Measurements from ENCODE around the gene EPHA8. TPM values are rescaled to one million over a fixed set of nuclear protein-coding genes. Genes with fewer than 3 reads are reported as not detected.
A peak's percentile ranks its signal among the peaks of the same experiment; 100 is the strongest.

EPHA8 gene
- total RNA-seq, result 2.0 TPM

DNA sequence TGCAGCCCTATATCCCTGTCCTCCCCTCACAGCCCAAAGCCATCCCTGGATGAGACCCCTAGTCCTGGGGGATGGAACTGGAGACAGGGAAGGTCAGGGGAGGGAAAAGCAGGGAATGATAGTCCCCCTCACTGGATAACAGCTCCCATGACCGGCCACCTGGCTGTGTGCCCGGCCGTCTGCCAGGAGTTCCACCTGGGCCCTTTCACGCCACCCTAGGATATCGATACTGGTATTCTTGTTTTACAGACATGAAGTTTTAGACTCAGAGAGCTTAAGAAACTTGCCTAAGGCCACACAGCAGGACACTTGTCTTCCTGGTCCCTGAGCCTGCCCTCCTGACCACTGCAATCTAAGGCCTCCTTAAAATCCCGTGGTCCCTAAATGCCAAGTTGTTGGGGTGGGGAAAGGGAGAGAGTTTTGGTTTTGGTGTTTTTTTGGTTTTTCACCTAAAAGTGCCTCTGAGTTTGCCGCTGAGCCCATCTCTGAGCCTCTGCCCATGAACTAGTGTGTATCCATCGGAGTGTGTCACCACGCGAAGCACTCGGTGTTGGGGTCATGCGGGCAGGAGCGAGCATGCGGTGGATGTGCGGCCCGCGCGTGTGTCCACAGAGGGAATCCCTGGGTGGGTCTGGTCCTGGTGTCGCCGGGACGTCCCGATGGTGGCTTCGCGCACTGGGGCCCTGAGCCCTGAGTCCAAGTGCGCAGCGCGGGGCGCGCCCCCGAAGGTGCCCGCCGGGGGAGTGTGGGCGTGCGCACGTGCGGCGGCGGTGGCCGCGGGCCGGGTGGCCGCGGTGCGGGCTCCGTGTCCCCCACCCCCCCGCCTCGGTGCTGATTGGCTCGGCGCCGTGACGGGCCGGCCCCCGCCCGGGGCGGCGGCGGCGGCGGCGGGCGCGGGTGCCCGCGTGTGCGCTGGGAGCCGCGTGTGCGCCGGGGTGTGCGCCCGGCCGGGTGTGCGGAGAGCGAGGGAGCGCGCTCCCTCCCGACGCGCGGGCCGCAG, at the start of gene EPHA8:
EPHA8 (plus strand) TSS at position 906 of the 1,000 bp plus-strand sequence. CDS start 147 bp downstream, outside the sequence.
- FAIRE-seq (no peak), DNase-seq (ENCODE audit: low spot score in 2 of 2) (peak; percentile 47 to 75)

DNA sequence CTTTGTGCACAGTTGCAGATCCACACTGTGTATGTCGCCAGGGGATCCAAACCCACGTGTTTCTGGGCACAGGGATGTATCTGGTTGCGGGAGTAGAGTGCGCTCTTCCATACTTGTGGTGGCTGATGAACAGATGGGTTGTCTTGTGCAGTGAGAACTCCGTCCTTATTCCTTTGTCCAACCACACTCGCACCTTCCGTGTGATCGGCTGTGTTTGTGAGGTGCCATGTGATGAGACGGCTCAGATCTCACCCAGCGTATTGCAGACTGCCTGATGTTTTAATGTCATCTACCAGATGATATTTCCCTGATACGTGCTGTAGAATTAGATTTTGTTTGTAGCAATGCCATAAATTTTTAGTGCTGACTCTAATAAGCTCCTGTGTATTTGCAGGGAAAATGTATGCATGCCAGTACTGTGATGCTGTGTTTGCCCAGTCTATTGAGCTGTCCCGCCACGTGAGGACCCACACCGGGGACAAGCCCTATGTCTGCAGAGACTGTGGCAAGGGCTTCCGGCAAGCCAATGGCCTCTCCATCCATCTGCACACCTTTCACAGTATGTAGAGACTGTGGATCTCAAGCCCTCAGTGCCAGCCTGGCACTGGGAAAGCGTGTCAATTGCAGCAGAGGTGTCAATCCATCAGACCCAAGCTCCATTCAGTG, 46.2 kb upstream of the EPHA8 start:
- DNase-seq (ENCODE audit: low spot score in 2 of 2) (no peak), FAIRE-seq (no peak)

DNA sequence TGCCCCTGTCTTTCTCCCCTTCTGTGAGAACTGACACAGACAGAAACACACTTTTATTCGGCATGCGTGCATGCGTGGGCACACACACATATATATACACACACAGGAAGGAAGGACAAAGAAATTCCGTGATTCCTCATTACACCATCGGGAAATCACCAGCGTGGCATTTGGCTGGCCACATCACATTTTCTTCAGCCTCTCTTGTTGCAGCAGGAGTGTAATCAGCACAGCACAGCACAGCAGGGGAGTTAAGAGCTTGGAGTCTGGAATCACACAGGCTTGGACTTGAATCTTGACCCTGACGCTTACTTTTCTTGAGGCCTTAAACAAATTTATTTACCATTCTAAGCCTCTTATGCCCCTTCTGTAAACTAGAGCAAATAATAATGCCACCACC, 45.3 kb upstream of the EPHA8 start:
- FAIRE-seq, result no peak

DNA sequence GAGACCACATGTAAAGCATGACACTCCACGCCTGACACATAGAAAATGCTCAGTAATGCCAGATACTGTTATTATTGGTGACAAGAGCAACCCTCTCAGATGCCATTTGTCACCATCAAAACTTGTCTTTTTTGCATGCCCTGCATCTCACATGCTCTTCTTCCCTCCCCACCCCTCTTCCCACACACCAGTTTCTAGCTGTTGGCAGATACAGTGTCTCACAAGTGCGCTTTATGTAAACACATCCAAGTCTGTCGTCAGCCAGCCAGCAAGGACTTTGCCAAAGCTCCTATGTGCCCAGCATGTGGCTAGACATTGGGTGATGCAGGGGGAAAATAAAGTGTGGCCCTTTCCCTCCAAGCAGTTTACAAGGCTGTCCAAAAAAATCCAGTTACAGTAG, 44.9 kb upstream of the EPHA8 start:
- DNase-seq (ENCODE audit: low spot score in 2 of 2), result no peak
- FAIRE-seq, result no peak

More for the DNA sequence above, 45.3 kb upstream of the EPHA8 start:
- DNase-seq (ENCODE audit: low spot score in 2 of 2), result no peak

DNA sequence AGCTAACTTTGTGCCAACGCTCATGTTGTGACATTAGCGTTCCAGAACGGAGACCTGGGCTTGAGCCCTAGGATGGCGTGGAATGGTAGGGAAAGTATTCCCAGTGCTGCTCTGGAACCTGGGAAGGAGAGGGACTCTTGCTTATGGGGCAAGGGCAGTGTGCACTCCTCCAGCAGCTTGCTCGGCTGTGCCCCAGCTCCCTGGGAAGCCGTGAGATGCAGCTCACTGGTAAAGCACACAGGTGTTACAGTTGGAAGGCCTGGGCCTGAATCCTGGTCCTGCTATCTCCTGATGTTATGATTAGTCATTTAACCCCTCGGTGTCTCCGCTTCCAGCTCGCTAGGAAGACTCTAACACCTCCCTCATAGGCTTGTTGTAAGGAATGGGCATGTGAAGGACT, 42.4 kb upstream of the EPHA8 start:
- no peak for FAIRE-seq
- no peak for DNase-seq (ENCODE audit: low spot score in 2 of 2)

DNA sequence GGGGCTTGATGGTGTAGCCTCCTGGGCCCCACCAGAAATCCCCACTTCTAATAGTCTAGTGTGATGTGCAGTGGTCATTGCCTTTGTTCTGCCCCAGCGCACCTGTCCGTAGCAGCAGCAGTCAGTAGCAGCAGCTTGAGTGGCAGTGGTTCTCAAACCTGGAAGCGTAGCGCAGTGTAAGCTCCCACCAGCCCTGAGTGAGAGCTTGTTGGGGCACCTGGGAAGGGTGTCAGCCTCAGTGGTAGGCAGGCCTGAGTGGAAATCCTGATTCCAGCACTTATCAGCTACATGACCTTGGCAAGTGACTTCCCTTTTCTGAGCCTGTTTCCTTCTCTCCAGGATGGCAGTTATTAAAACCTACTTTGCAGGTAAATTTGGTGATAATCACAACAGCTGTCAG, 41.6 kb upstream of the EPHA8 start:
- no peak for DNase-seq (ENCODE audit: low spot score in 2 of 2)
- no peak for FAIRE-seq

DNA sequence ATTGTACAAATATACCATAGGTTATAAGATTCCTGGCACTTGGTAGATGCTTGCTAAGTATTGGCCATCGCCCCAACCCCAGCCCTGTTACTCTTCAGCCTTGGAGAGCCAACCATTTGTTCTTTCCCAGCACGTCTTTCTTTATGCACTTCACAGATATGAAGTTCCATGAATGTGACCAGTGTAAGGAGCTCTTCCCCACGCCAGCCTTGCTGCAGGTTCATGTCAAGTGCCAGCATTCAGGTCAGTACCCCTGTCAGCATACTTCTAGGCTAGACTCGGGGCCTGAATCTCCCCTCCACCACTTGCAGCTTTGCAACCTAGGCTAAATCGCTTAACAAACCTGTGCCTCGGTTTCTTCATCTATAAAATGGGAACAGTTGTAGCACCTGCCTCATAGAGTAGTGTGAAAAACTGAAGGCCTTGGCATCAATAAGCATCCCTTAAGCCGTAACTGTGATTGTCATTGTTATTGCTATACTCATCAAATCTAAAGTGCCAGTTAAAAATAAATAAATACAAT, 41.0 kb upstream of the EPHA8 start:
- DNase-seq (ENCODE audit: low spot score in 2 of 2) (no peak), FAIRE-seq (no peak)

DNA sequence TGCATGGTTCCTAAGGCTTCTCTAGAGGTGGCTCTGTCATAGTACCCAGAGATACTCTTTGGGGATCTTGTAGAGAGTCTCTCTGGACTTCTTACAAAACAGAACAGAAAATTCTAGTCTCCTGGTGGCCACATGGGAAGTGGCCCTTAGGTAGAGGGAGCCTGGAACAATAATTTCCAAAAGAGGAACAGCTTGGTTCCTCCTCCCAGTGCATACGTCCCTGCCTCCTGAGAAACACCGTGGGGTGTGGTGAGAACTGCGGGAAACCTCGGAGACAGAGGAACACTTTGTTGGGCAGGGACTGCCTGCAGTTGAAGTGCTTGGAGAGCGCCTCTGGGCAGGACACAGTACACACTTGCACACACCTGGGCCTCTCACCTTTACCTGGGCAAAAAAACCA, 38.8 kb upstream of the EPHA8 start:
- FAIRE-seq (no peak), DNase-seq (ENCODE audit: low spot score in 2 of 2) (no peak)

DNA sequence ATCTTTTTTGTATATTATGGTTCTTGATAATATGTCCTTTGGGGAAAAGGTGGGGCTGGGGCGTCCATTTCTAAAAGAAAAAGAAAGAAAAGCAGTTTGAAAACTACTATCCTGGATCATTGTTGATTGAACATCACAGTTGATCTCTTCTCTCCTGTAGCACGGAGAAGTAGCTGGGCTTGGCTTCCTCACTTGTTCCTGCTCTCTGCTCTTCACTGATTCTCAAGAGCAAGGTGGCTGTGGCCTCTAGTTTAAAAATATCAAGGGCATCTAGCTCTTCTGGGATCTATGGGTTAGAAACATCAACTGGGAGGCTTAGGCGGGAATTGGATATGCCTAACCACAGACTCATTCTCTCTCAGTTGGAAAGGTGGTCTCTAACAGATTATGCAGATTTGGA, 38.1 kb upstream of the EPHA8 start:
- FAIRE-seq (no peak), DNase-seq (ENCODE audit: low spot score in 2 of 2) (no peak)

DNA sequence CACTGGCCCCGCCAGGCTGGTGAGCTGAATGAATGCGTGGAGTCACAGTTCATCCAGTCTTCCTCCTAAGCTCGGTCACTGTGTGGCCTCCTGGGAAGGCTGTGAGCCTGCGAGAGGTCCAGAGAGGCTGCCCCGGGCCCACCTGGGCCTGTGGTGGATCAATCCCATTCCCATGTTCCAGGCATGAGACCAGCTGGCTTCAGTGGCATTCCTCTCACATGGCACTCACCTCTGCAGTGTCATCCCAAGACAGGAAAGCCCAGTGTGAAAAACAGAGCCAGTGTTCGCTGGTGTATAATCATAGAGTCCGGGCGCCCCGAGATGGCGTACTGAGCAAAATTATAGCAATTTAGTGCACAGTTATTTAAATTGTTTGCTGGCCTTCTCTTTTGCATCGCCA, 37.6 kb upstream of the EPHA8 start:
- FAIRE-seq, result no peak

DNA sequence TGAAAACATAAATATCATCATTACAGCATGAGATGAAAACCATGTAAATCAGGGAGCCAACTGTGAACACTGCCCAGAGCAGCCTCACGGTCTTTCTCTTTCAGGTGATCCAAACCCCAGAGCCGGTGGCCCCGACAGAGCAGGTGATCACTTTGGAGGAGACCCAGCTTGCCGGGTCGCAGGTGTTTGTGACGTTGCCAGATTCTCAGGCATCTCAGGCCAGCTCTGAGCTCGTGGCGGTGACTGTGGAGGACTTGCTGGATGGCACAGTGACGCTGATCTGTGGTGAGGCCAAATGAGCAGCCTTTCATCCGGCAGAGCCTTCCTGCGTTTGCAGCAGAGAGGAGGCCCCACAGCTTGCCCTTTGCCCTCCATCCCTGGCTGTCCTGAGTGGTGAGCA, 37.2 kb upstream of the EPHA8 start:
- no peak for FAIRE-seq
- no peak for DNase-seq (ENCODE audit: low spot score in 2 of 2)

More for the DNA sequence above, 37.6 kb upstream of the EPHA8 start:
- no peak for DNase-seq (ENCODE audit: low spot score in 2 of 2)

DNA sequence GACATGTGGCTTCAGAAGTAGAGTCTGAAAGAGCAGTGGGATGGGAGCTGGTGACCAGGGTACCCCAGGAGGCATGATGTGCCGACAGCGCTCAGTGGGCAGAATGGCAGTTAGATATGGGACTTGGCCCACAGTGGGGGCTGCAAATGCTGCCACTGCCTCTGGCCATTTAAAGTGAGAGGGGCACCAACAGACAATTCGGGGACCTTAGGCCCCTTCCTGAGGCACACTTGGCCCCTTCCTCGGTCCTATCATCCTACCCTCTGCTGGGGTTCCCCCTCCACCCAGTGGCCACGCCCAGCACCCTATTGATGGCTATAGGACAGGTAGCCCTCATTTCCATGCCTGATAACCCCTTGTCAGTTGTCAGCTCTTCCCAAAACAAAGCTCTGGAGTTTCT, 36.6 kb upstream of the EPHA8 start:
- DNase-seq (ENCODE audit: low spot score in 2 of 2) (no peak), FAIRE-seq (no peak)

DNA sequence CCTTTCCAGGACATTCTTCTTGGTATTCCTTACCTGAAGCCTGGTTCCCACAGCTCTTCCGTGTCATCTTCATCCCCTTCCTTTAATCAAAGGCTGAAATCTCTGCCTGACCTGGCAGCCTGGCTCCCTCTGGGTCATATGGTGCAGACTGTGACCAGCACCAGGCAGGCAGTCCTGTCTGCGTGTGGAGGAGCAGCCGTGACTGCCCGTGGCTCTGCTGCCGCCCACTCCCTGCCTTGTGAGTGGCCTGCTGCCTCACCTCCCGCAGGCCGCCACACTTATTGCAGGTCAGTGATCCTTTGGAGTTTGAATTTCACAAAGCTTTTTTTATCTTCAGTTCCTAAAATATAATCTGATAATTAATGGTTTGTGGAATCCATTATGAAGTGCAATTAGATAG, 36.2 kb upstream of the EPHA8 start:
- no peak for FAIRE-seq
- DNase-seq (ENCODE audit: low spot score in 2 of 2), result no peak

DNA sequence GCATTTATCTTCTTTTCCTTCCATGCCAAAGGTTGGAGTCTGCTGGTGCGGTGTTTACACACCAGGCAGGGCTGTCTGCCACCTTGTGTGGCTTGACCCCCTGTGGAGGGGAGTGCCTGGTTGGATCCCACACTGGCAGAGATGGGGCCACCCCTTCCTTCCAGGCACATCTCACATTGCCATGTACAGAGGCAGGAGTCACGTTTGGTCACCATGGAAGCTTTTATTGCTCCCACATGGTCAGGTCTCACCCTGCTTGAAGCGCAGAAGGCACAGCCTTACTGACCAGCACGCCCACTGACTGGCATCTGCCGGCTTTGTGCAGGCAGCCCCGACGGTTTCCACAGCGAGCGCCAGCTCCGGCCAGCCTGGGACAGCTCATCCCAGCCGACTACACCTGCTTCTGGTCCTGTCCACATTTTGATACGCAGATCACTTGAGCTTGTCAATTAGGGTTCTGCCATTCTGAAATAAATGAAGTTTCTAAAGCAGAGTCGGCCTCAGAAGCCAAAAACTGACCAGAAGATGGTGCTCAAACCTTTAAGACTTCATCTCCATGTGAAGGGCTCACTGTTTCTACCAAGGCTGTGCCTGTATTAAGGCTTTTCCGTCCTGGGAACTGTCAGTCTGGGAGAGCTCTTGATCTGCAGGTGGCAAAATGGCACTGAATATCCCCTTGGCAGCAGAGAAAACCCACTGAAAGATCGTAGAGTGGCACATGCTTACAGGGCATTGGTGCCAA, 35.6 kb upstream of the EPHA8 start:
- DNase-seq (ENCODE audit: low spot score in 2 of 2), result peak in 1 of 2 donors; percentile 36
- no peak for FAIRE-seq

DNA sequence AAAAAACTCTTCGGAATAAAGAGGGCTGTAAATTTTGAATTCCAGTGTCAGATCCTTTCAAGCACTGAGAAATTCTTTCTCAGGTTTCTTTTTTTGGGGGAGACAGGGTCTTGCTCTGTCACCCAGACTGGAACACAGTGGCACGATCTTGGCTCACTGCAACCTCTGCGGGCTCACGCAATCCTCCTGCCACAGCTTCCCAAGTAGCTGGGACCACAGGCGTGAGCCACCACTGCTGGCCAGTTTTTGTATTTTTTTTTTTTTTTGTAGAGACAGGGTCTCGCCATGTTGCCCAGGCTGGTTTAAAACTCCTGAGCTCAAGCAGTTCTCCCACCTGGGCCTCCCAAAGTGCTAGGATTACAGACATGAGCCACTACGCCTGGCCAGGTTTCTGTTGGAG, 34.8 kb upstream of the EPHA8 start:
- DNase-seq (ENCODE audit: low spot score in 2 of 2) (no peak), FAIRE-seq (no peak)

DNA sequence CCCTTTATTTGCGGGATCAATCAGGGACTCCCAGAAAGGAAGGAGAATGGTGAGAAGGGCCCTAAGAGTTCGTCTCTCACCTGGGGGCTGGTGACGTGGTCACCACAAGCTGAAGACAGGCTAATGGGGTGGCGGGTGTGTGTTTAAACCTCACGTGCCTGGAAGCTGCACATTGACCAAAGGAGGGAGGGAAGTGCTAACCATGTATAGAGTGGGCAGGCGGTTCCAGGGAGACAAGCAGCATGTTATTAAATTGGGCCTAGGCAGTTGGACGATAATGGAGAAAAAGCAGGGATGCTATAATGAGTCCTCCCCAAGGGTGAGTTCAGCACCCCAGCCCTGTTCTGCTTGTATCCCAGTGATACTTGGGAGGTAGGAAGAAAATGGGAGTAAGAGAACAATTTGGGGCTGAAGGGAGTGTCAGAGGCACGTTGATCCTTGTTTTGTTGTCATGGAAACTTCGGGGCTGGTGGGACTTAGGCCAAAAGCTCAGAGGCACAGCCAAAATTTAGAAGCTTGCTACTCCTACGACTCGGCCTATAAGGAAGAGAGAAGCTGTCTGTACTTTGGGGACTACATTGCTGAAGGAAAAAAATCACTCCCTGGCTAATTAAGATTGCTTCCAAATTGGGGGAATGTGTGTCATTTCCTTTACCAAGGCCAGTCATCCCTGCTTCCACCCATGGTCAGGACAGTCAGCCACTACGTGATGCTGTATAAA, 33.2 kb upstream of the EPHA8 start:
- no peak for FAIRE-seq
- DNase-seq (ENCODE audit: low spot score in 2 of 2), result peak in 1 of 2 donors; percentile 30

DNA sequence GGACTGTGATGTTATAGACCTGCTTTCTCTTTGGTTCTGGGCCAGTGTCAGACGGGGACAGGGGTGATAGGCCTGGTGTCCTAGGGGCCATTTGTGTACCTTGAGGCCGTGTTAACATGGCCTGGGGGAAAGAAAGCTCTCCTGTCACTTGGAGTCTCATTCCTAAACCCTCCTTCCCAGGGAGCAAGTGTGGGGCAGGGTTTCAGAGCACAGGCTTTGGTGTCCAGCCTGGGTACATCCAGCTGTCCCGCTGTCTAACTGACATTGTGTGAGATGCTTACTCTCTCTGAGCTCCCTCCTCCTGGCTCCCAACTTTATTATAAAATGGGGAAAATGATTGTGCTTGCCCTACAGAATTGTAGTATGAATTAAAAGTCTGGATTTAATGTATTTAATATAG, 32.6 kb upstream of the EPHA8 start:
- FAIRE-seq (no peak), DNase-seq (ENCODE audit: low spot score in 2 of 2) (no peak)

DNA sequence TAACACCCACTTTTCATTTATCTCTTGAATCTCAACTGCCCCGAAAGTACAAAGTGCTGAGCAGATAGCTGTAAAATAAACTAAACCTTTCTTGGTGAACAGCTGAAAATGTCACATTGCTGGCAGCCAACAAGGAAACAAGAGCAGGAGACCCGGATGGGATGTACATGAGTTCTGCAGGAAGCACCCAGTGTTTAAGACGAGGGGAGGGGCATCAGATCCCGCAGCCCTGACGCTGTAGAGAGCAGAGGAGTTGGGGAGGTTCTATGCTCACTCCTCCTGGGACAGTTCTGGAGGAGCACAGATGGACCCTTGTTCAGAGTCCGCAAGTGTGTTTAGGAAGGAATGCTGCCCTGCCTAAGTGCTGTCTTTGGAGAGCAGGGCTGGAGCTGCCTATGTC, 32.0 kb upstream of the EPHA8 start:
- FAIRE-seq (no peak), DNase-seq (ENCODE audit: low spot score in 2 of 2) (no peak)

DNA sequence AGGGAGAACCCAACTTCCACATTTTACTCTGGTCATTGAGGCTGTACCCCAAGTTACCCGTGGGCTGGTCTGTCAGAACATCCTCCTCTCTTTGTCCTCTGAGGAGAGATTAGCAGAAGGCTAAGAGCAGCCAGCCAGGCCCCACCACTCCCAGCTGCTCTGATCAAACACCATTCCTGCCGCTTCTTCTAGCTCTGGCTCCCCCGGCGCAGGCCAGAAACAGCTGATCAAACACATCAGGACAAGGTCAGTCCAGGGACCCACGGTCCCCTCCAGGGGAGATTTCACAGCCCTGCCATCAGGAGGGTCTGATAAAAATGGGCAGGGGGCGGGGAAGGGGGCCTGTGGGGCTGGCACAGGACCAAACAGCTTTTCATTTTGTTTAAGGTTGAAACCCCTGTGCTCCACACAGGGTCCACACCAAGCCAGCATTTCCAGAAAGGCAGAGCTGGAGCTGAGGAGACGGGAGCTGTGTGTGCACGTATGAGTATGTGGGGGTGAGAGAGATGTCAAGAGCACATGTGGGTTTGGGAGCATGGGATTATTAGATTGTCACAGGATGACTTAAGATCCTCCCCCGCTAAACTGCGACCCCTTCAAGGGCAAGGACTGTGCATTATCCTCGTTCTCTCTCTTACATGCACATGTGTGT, 29.9 kb upstream of the EPHA8 start:
- DNase-seq (ENCODE audit: low spot score in 2 of 2) (no peak), FAIRE-seq (no peak)

DNA sequence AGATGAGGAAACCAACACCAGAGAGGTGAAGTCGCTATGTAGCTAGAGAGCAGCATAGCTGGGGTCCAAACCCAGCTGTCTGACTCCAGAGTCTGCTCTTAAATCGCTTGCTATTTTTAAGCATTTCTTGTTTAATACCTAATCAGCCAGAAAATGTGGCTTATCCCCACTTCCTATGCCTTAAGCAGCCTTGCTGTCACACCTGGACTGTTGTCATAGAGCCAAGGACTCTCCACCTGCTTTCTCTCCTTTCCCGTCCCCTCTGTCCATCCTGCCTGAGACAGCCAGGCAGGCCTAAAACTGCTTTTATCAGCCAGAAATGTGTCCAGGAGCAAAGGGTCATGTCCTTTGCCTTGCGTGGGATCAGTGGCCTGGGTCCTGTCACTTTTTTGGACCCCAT, 28.3 kb upstream of the EPHA8 start:
- DNase-seq (ENCODE audit: low spot score in 2 of 2) (no peak), FAIRE-seq (no peak)
